Measurements from ENCODE around the gene TULP1.

DNA sequence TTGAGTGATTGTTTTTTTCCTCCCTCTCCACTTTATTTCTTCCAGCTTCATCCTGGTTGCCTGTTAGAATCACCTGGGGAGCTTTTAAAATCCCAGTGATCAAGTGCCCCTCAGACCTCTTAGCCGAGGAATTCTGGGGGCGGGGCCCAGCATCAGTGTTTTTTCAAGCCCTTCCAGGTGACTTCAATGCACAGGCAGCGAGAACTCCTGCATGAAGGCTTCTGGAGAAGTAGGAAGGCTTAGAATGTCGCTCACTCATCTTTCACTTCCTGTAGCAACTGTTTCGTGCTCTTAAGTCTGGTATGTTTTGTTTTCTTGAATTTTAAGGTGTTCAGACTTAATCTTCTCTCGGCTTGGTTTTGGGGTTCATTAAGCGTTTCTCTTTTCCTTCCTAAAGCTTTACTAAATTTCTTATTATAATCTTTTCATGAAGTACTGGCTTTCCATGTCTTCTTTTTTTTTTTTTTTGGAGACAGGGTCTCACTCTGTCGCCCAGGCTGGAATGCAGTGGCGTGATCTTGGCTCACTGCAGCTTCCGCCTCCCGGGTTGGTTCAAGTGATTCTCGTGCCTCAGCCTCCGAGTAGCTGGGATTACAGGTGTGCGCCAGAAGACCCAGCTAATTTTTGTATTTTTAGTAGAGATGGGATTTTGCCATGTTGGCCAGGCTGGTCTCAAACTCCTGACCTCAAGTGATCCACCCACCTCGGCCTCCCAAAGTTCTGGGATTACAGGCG, 30.9 kb upstream of the TULP1 start:
- TF ChIP-seq EZH2 (IDR thresholded peaks at IDR 0.05; ENCODE audit: insufficient read depth, poor library complexity, severe bottlenecking) (no peak), EZH2phosphoT487 (IDR thresholded peaks at IDR 0.05; ENCODE audit: insufficient read depth, low read depth) (no peak)
